Measurements from ENCODE around the gene OR51F2. TPM values are rescaled to one million over a fixed set of nuclear protein-coding genes. Genes with fewer than 3 reads are reported as not detected.

The OR51F2 gene
- polyA plus RNA-seq, 2 donors = not detected

DNA sequence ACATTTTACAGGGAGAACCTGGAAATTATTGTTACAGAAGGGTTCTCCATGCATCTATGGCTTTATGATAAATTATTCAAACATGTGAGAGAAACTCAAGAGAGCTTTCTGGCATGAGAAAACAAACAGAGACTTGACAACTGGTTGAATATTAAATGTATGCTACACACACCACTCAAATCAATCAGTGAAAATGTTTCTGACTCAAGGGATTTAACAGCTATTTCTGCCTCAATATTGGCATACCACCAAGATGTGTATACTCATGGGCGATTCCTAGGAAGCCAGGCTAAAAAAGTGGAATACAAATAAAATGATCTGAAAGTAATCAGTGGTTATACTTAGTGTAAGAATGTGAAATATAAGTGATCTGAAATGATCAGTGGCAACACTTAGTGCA is 44.7 kb downstream of the OR51F2 start:
- H3K4me1 ChIP-seq (ENCODE audit: control insufficient read depth in 2 of 2, insufficient read depth in 2 of 2, low read length in 1 of 2) = no peaks in the 10 kb centered on the region
- no peak overlapping the region for H3K4me3 ChIP-seq (ENCODE audit: low read depth in 1 of 2, low read length in 2 of 2)
- WGBS, 2 donors = 22 to 23% methylated on average over 1 of the region's 1 CpG
- no peaks in the 10 kb centered on the region for H3K36me3 ChIP-seq (ENCODE audit: control insufficient read depth in 2 of 2, insufficient read depth in 2 of 2, low read length in 1 of 2)
- no peaks in the 10 kb centered on the region for H3K27me3 ChIP-seq (ENCODE audit: control insufficient read depth in 1 of 2, insufficient read depth in 2 of 2, low read length in 2 of 2)
- no peak overlapping the region for H3K27ac ChIP-seq (ENCODE audit: low read depth in 2 of 2, low read length in 1 of 2)
- H3K9me3 ChIP-seq (ENCODE audit: control insufficient read depth in 2 of 2, insufficient read depth in 1 of 2, low read depth in 1 of 2, low read length in 1 of 2) = no peaks in the 10 kb centered on the region

Other genes with a start within 250 kb of the OR51F2 start
- gene OR52I2, start 239.6 kb upstream of the OR51F2 start, polyA plus RNA-seq = not detected
- not detected for gene OR52I1, start 227.3 kb upstream of the OR51F2 start, polyA plus RNA-seq
- gene TRIM68, start 213.1 kb upstream of the OR51F2 start, polyA plus RNA-seq = 1 to 10 TPM; 3.0 to 3.7 TPM
- gene OR51D1, start 183.8 kb upstream of the OR51F2 start, polyA plus RNA-seq = not detected
- gene OR51E1, start 177.3 kb upstream of the OR51F2 start, polyA plus RNA-seq = under 1 TPM; 0.04 to 0.06 TPM
- under 1 TPM in 1 of 2 donors, not detected in 1; 0.02 TPM for gene OR51E2, start 123.5 kb upstream of the OR51F2 start, polyA plus RNA-seq
- gene MMP26, start 116.5 kb upstream of the OR51F2 start, polyA plus RNA-seq = not detected
- not detected for gene OR51F1, start 51.4 kb upstream of the OR51F2 start, polyA plus RNA-seq
- gene OR52R1, start 16.9 kb upstream of the OR51F2 start, polyA plus RNA-seq = not detected
- gene OR51S1, start 27.9 kb downstream of the OR51F2 start, polyA plus RNA-seq = not detected
- not detected for gene OR51T1, start 60.6 kb downstream of the OR51F2 start, polyA plus RNA-seq
- gene OR51A7, start 82.5 kb downstream of the OR51F2 start, polyA plus RNA-seq = not detected
- gene OR51G2, start 98.0 kb downstream of the OR51F2 start, polyA plus RNA-seq = not detected
- gene OR51G1, start 103.0 kb downstream of the OR51F2 start, polyA plus RNA-seq = not detected
- gene OR51A4, start 126.3 kb downstream of the OR51F2 start, polyA plus RNA-seq = not detected
- not detected for gene OR51A2, start 134.4 kb downstream of the OR51F2 start, polyA plus RNA-seq
- not detected for gene OR51L1, start 173.5 kb downstream of the OR51F2 start, polyA plus RNA-seq
- not detected for gene OR52J3, start 225.2 kb downstream of the OR51F2 start, polyA plus RNA-seq
- not detected for gene OR52E2, start 238.3 kb downstream of the OR51F2 start, polyA plus RNA-seq
- gene OR52E1, start 248.3 kb downstream of the OR51F2 start, polyA plus RNA-seq = not detected

Data from esophagus (tissue), 2 donors.